Natural killer cell (primary cell): ENCODE results near the gene SAMD10. TPM values are rescaled to one million over a fixed set of nuclear protein-coding genes. Genes with fewer than 3 reads are reported as not detected.

Experiments
- ATAC-seq, 3 donors: fragments of 150-1000 bp in 2 of 3; fragments of 200-7000 bp in 1 of 3; cut with Tn5 transposase; 1 replicate in 1 of 3; 2 replicates in 2 of 3; pipeline ENCODE4 v1.10.0; 2021; ENCODE audit warnings: mild to moderate bottlenecking in 2 of 3, moderate library complexity in 2 of 3
- DNase-seq, 2 donors: peaks; one replicate each; pipeline versions ENCODE4 v3.0.0 to v3.0.0-alpha.2; 2013 to 2021; ENCODE audit warnings: mixed read lengths in 1 of 2
- H3K27ac ChIP-seq: one replicate; pipeline ENCODE4 v1.5.1; 2013; ENCODE audit warnings: mild to moderate bottlenecking, low read length
- H3K27me3 ChIP-seq: one replicate; pipeline ENCODE4 v1.6.1; 2013; ENCODE audit warnings: low read length; ENCODE audit not compliant: control insufficient read depth, insufficient read depth
- H3K36me3 ChIP-seq: one replicate; pipeline ENCODE4 v1.6.1; 2013; ENCODE audit warnings: low read length; ENCODE audit not compliant: control insufficient read depth, insufficient read depth
- H3K4me1 ChIP-seq: one replicate; pipeline ENCODE4 v1.6.1; 2013; ENCODE audit warnings: low read length; ENCODE audit not compliant: control insufficient read depth, insufficient read depth
- H3K4me3 ChIP-seq: one replicate; pipeline ENCODE4 v1.5.1; 2013; ENCODE audit warnings: low read length
- H3K9me3 ChIP-seq: one replicate; pipeline ENCODE4 v1.6.1; 2013; ENCODE audit warnings: low read length; ENCODE audit not compliant: control insufficient read depth, insufficient read depth
- H3K27ac Mint-ChIP-seq, 2 donors: one replicate each; pipeline ENCODE4 v1.8.0; 2022; ENCODE audit warnings: mild to moderate bottlenecking in 2 of 2, mixed read lengths in 2 of 2, moderate library complexity in 1 of 2
- H3K27me3 Mint-ChIP-seq, 2 donors: one replicate each; pipeline ENCODE4 v1.8.0; 2022; ENCODE audit warnings: low read depth in 2 of 2, mixed read lengths in 2 of 2
- H3K36me3 Mint-ChIP-seq: one replicate; pipeline ENCODE4 v1.8.0; 2022; ENCODE audit warnings: mixed read lengths
- H3K4me1 Mint-ChIP-seq, 2 donors: one replicate each; pipeline ENCODE4 v1.8.0; 2022; ENCODE audit warnings: mixed read lengths in 2 of 2
- H3K4me3 Mint-ChIP-seq: one replicate; pipeline ENCODE4 v1.8.0; 2022; ENCODE audit warnings: mild to moderate bottlenecking, moderate library complexity, mixed read lengths
- H3K9me3 Mint-ChIP-seq, 2 donors: one replicate each; pipeline ENCODE4 v1.8.0; 2022; ENCODE audit warnings: mixed read lengths in 2 of 2
- CTCF ChIP-seq: fragments of 200-600 bp; IDR thresholded peaks from one replicate; pipeline ENCODE4 v1.8.0; 2022; ENCODE audit warnings: antibody characterized with exemption
- WGBS: methylation state at CpG from one replicate; pipeline ENCODE4 v1.1.7; 2013; ENCODE audit warnings: missing lambda C conversion rate; ENCODE audit not compliant: insufficient coverage; 5-methylcytosine and 5-hydroxymethylcytosine counted together
- intact Hi-C: fragments of 100-400 bp; cut with micrococcal nuclease; formaldehyde crosslinking; loops from one replicate; pipeline ENCODE4 v1.14.2; 2022
- total RNA-seq, 4 donors: library from RNA; stranded (reverse); fragments of 120-200 nt in 1 of 4; gene quantifications; one replicate each; pipeline versions ENCODE4 v1.2.3 to v1.2.4, GENCODE V29; 2013 to 2022

SAMD10 gene
- total RNA-seq, 3 donors from 2014 or later (not counting 1 experiment from before 2014, with no cell fraction given) = 15.2 to 22.3 (median 17.6) TPM

DNA sequence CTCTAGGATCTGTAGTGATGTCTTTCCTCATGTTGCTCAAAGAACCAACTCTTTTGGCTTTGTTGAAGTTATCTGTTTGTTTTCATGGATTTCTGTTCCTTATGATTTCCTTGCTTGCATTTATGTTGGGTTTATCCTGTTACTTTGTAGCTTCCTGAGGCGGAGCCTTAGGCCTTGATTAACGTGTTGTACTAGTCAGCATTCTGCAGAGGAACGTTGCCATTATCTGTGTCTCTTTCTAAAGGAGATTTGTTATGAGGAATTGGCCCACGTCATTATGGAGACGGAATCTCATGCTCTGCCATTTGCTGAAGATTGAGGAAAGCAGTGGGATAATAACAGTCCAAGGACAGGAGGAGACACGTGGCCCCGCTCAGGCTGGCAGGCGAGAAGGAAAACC is 53.1 kb downstream of the SAMD10 start:
- Histone ChIP-seq H3K4me3 (no peak overlapping the region), H3K4me1 (no peaks in the 10 kb centered on the region), H3K27me3 (no peaks in the 10 kb centered on the region), H3K9me3 (no peaks in the 10 kb centered on the region), H3K36me3 (peaks cover 36% of the 10 kb centered on the region), H3K27ac (no peak overlapping the region)
- no peak overlapping the region for H3K27ac Mint-ChIP-seq
- no peak for DNase-seq
- no peaks in the 10 kb centered on the region for H3K27me3 Mint-ChIP-seq
- no peak for TF ChIP-seq CTCF
- intact Hi-C loops = no loop called here
- H3K4me3 Mint-ChIP-seq = no peak overlapping the region
- WGBS = 94% methylated on average over 8 of the region's 8 CpGs
- H3K4me1 Mint-ChIP-seq = peaks cover 9 to 11% of the 10 kb centered on the region in 2 donors
- H3K36me3 Mint-ChIP-seq = no peaks in the 10 kb centered on the region
- no peaks in the 10 kb centered on the region for H3K9me3 Mint-ChIP-seq
- ATAC-seq = no peak

DNA sequence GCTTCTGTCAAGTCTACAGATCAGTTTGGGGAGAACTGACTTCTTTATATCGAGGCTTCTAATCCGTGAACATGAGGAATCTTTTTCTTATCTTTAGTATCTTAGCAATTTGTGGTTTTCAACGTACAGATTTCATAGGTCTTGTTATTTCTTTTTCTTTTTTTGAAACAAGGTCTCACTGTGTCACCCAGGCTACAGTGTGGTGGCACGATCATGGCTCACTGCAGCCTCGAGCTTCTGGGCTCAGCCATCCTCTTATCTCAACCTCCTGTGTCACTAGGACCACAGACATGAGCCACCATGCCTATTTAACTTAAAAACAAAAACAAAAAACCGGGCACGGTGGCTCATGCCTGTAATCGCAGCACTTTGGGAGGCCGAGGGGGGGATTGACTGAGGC is 55.2 kb downstream of the SAMD10 start:
- Mint-ChIP-seq H3K27me3 (no peaks in the 10 kb centered on the region), H3K36me3 (no peaks in the 10 kb centered on the region), H3K4me1 (peaks cover 9 to 11% of the 10 kb centered on the region in 2 donors), H3K4me3 (no peak overlapping the region), H3K9me3 (no peaks in the 10 kb centered on the region), H3K27ac (peak overlapping the region in 1 of 2 donors; percentile 18)
- Histone ChIP-seq H3K4me1 (no peaks in the 10 kb centered on the region), H3K36me3 (peaks cover 24% of the 10 kb centered on the region), H3K4me3 (no peak overlapping the region), H3K9me3 (no peaks in the 10 kb centered on the region), H3K27ac (no peak overlapping the region), H3K27me3 (no peaks in the 10 kb centered on the region)
- 73% methylated on average over 9 of the region's 9 CpGs for WGBS
- no peak for DNase-seq
- no peak for ATAC-seq
- intact Hi-C loops = no loop called here
- no peak for TF ChIP-seq CTCF

Other genes starting within 250 kb of the SAMD10 start
- gene LIME1, start 243.0 kb downstream of the SAMD10 start, total RNA-seq = 10 to 100 TPM; 86.5 to 94.4 (median 91.7) TPM
- 100 to 1,000 TPM in 1 of 3 donors, 10 to 100 TPM in 2; 90.4 to 100 (median 95.5) TPM for gene SLC2A4RG, start 239.9 kb downstream of the SAMD10 start, total RNA-seq
- gene ZBTB46, start 148.4 kb downstream of the SAMD10 start, total RNA-seq = 1 to 10 TPM; 1.1 TPM
- not detected for gene ABHD16B, start 118.1 kb downstream of the SAMD10 start, total RNA-seq
- 10 to 100 TPM; 36.8 to 47.2 (median 45.1) TPM for gene TPD52L2, start 114.4 kb downstream of the SAMD10 start, total RNA-seq
- 10 to 100 TPM; 27.5 to 45.1 (median 42.8) TPM for gene DNAJC5, start 84.5 kb downstream of the SAMD10 start, total RNA-seq
- 10 to 100 TPM; 49.9 to 58.1 (median 49.9) TPM for gene UCKL1, start 23.2 kb downstream of the SAMD10 start, total RNA-seq
- 10 to 100 TPM; 11.5 to 16.8 (median 13.8) TPM for gene ZNF512B, start 9.7 kb downstream of the SAMD10 start, total RNA-seq
- gene PRPF6, start 1.5 kb upstream of the SAMD10 start, total RNA-seq = 10 to 100 TPM; 52.7 to 63.0 (median 55.0) TPM
- gene C20orf204, start 56.5 kb upstream of the SAMD10 start, total RNA-seq = 1 to 10 TPM; 4.3 to 5.5 (median 5.3) TPM
- not detected for gene SOX18, start 70.0 kb upstream of the SAMD10 start, total RNA-seq
- gene TCEA2, start 83.6 kb upstream of the SAMD10 start, total RNA-seq = 10 to 100 TPM; 25.0 to 28.7 (median 28.5) TPM
- 10 to 100 TPM; 61.9 to 76.4 (median 68.2) TPM for gene RGS19, start 99.9 kb upstream of the SAMD10 start, total RNA-seq
- 1 to 10 TPM; 1.2 to 2.2 (median 1.4) TPM for gene OPRL1, start 100.4 kb upstream of the SAMD10 start, total RNA-seq
- gene LKAAEAR1, start 104.8 kb upstream of the SAMD10 start, total RNA-seq = not detected
- gene NPBWR2, start 127.9 kb upstream of the SAMD10 start, total RNA-seq = not detected
- gene MYT1, start 184.8 kb upstream of the SAMD10 start, total RNA-seq = not detected